PFSK-1 (cell line): ENCODE results near the gene ZNHIT1.

ENCODE experiments used
- FOXP2 ChIP-seq: optimal IDR thresholded peaks from 2 replicates; pipeline ENCODE3; 2011; ENCODE audit warnings: borderline replicate concordance, control low read depth, inconsistent platforms; ENCODE audit not compliant: insufficient read depth; ENCODE audit errors: extremely low read length, extremely low read depth
- POLR2AphosphoS5 ChIP-seq: IDR thresholded peaks from 2 replicates; pipeline ENCODE4 v1.6.1; 2012; ENCODE audit warnings: low read depth, mild to moderate bottlenecking, control low read depth, low read length, moderate library complexity
- SIN3A ChIP-seq: IDR thresholded peaks from 2 replicates; pipeline ENCODE4 v1.6.1; 2012; ENCODE audit warnings: mild to moderate bottlenecking, low read length, moderate library complexity, borderline replicate concordance; ENCODE audit not compliant: insufficient read depth
- TAF1 ChIP-seq: IDR thresholded peaks from 2 replicates; pipeline ENCODE4 v1.6.1; 2012; ENCODE audit warnings: low read length, control low read depth, borderline replicate concordance; ENCODE audit not compliant: insufficient read depth
- TF ChIP-seq, protein P1 (sequence below), 2 experiments: IDR thresholded peaks; 2 replicates each; pipeline versions ENCODE4 v1.6.1 to v1.8.0; 2011 to 2012; ENCODE audit warnings: low read depth in 2 of 2, low read length in 2 of 2, control low read depth in 1 of 2, inconsistent platforms in 1 of 2, mild to moderate bottlenecking in 1 of 2, moderate library complexity in 1 of 2; ENCODE audit not compliant: insufficient read depth in 1 of 2

Gene ZNHIT1

DNA sequence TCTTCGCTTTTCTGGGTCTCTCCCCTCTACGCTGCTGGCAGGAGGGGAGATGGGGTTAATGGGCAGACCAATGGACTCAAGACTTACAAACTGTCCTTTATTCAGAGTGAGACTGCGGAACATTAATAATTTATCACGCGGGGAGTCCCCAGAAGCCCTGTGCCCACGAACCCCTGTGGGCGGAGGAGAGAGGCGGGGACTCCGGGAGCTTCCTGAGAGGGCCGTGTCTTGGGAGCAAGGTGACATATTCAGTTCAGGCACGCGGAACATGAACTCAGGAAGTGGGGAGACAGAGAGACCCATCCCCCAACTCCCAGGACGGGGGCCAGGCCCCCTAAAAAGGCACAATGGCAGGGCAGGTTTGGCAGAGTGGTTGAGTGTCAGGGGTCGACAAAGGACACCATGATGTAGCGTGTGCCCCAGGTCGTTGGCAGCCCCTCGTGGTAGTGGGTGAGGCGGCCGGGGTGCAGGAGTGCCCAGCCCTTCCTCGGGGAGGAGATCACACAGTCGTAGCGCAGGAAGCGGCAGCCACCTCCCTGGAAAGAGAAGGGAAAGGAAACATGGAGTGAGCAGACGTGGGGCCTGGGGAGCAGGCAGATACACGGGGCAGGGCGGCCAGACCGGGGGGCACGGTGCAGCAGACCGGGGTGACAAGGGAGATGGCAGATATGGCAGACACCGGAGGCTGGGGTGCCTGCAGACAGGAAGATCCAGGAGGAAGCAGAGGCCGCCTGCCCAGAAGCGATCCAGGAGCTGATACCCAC lies 11.9 kb upstream of the ZNHIT1 start:
- TF ChIP-seq, protein P1, sequence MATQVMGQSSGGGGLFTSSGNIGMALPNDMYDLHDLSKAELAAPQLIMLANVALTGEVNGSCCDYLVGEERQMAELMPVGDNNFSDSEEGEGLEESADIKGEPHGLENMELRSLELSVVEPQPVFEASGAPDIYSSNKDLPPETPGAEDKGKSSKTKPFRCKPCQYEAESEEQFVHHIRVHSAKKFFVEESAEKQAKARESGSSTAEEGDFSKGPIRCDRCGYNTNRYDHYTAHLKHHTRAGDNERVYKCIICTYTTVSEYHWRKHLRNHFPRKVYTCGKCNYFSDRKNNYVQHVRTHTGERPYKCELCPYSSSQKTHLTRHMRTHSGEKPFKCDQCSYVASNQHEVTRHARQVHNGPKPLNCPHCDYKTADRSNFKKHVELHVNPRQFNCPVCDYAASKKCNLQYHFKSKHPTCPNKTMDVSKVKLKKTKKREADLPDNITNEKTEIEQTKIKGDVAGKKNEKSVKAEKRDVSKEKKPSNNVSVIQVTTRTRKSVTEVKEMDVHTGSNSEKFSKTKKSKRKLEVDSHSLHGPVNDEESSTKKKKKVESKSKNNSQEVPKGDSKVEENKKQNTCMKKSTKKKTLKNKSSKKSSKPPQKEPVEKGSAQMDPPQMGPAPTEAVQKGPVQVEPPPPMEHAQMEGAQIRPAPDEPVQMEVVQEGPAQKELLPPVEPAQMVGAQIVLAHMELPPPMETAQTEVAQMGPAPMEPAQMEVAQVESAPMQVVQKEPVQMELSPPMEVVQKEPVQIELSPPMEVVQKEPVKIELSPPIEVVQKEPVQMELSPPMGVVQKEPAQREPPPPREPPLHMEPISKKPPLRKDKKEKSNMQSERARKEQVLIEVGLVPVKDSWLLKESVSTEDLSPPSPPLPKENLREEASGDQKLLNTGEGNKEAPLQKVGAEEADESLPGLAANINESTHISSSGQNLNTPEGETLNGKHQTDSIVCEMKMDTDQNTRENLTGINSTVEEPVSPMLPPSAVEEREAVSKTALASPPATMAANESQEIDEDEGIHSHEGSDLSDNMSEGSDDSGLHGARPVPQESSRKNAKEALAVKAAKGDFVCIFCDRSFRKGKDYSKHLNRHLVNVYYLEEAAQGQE (IDR thresholded peaks at IDR 0.05; ENCODE audit: insufficient read depth in 1 of 2, low read depth in 2 of 2, low read length in 2 of 2), result no peak
- no peak for TF ChIP-seq POLR2AphosphoS5
- no peak for TF ChIP-seq SIN3A
- TF ChIP-seq TAF1, result no peak
- no peak for TF ChIP-seq FOXP2

DNA sequence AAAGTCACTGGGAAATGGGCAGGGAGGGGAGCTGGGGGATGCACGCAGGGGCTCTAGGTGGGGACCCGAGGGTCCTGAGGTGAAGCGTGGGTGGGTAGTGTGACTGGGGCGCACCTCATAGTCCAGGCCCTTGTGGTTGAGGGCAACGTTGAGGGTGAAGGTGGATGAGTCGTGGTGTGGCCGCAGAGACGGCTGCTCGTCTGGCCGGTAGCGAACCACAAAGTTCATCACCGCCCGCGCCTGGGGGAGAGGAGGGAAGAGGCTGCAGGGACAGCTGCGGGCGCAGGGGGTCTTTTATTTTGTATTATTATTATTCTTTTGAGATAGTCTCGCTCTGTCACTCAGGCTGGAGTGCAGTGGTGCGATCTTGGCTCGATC lies 11.3 kb upstream of the ZNHIT1 start:
- no peak for TF ChIP-seq POLR2AphosphoS5
- TF ChIP-seq, protein P1 (IDR thresholded peaks at IDR 0.05; ENCODE audit: insufficient read depth in 1 of 2, low read depth in 2 of 2, low read length in 2 of 2), result no peak
- TF ChIP-seq FOXP2, result no peak
- TF ChIP-seq SIN3A, result no peak
- TF ChIP-seq TAF1, result no peak

DNA sequence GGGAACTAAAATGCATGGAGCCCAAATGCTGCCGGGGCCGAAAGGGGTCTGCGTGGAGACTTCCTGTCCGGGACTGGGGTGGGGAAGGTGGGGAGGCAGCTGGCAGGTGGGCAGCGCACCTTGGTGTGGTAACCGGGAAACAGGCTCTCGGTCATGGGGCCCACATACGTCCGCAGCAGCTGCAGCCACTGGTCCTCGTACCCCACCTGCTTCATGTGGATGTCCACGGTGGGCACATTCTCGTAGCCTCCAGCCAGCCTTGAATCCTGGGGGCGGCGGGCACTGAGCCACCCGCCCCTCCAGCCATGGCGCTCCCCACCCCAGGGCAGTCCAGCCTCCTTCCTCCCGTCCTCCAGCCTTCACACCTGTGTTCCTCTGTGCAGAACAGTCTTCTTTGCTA lies 10.5 kb upstream of the ZNHIT1 start:
- TF ChIP-seq FOXP2 (no peak), POLR2AphosphoS5 (no peak; the same call in 1 of the 2 replicates), SIN3A (no peak), TAF1 (no peak)
- TF ChIP-seq, protein P1 (IDR thresholded peaks at IDR 0.05; ENCODE audit: insufficient read depth in 1 of 2, low read depth in 2 of 2, low read length in 2 of 2), result no peak

DNA sequence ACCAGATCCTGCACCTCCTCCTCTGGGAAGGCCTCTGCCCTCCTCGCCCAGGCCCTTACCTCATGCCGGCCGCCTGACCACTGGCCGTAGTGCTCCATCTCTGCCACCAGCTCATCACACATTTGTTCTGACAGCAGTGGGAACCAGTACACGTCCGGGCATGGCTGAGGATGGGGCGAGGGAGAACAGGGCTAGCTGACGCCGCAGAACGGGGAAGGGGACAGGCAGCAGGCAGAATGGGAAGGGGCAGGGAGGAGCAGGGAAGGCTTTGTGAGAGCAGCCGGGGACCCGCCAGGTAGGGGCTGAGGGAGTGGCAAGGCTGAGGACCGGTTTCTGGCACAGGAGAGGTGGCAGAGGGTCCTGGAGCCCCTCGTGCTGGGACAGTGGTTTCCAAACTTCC lies 9.2 kb upstream of the ZNHIT1 start:
- TF ChIP-seq FOXP2, result no peak
- TF ChIP-seq, protein P1 (IDR thresholded peaks at IDR 0.05; ENCODE audit: insufficient read depth in 1 of 2, low read depth in 2 of 2, low read length in 2 of 2), result no peak
- TF ChIP-seq TAF1, result no peak
- TF ChIP-seq SIN3A, result no peak
- TF ChIP-seq POLR2AphosphoS5, result no peak
